ENCODE results near the gene KSR1. TPM values are rescaled to one million over a fixed set of nuclear protein-coding genes. Genes with fewer than 3 reads are reported as not detected.
"Not testable (repeated sequence)": the region's sequence is repeated elsewhere in the genome, so short reads cannot be mapped to it uniquely, and the experiment has no call there.

The KSR1 gene
- total RNA-seq, 2 donors from 2014 or later = 7.9 to 10.2 TPM

DNA sequence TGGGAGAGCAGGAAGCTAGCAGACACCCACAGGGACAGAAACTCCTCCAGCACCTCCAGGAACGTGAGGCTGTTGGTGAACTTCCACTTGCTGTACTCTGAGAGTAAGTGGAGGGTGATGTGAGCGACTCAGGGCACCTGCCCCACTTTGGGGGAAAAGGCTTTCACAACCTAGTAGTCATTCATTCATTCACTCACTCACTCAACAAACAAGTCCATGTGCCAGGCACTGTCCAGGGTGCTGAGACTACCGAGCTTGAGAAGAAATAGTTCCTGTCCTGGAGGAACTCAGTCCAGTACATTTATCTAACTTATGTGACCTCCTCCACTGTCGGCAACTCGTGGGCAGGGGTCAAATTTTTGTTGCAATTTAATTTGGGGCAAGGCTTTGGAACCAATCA, 201.4 kb downstream of the KSR1 start:
- H3K4me1 ChIP-seq = no peaks in the 10 kb centered on the region
- H3K4me3 ChIP-seq = no peak overlapping the region
- H3K9me3 ChIP-seq = no peaks in the 10 kb centered on the region
- H3K36me3 ChIP-seq = no peaks in the 10 kb centered on the region
- H3K27ac ChIP-seq = no peak overlapping the region
- H3K27me3 ChIP-seq = no peaks in the 10 kb centered on the region
- DNase-seq (ENCODE audit: low spot score) = no peak
- TF ChIP-seq, protein P1, sequence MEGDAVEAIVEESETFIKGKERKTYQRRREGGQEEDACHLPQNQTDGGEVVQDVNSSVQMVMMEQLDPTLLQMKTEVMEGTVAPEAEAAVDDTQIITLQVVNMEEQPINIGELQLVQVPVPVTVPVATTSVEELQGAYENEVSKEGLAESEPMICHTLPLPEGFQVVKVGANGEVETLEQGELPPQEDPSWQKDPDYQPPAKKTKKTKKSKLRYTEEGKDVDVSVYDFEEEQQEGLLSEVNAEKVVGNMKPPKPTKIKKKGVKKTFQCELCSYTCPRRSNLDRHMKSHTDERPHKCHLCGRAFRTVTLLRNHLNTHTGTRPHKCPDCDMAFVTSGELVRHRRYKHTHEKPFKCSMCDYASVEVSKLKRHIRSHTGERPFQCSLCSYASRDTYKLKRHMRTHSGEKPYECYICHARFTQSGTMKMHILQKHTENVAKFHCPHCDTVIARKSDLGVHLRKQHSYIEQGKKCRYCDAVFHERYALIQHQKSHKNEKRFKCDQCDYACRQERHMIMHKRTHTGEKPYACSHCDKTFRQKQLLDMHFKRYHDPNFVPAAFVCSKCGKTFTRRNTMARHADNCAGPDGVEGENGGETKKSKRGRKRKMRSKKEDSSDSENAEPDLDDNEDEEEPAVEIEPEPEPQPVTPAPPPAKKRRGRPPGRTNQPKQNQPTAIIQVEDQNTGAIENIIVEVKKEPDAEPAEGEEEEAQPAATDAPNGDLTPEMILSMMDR (IDR thresholded peaks at IDR 0.05) = no peak

GRCh38 chr17:27659683-27660082, 203.4 kb downstream of the KSR1 start:
- Histone ChIP-seq H3K27me3 (no peaks in the 10 kb centered on the region), H3K36me3 (no peaks in the 10 kb centered on the region), H3K27ac (no peak overlapping the region), H3K9me3 (no peaks in the 10 kb centered on the region), H3K4me1 (no peaks in the 10 kb centered on the region), H3K4me3 (no peak overlapping the region)
- TF ChIP-seq, protein P1 (IDR thresholded peaks at IDR 0.05) = no peak
- no peak for DNase-seq (ENCODE audit: low spot score)

- Histone ChIP-seq H3K9me3 (no peaks in the 10 kb centered on the region), H3K27me3 (no peaks in the 10 kb centered on the region), H3K4me3 (no peak overlapping the region), H3K4me1 (no peaks in the 10 kb centered on the region), H3K27ac (no peak overlapping the region), H3K36me3 (no peaks in the 10 kb centered on the region)
- no peak for DNase-seq (ENCODE audit: low spot score)
- TF ChIP-seq, protein P1 (IDR thresholded peaks at IDR 0.05) = no peak
Observed at GRCh38 chr17:27660436-27660835, 204.2 kb downstream of the KSR1 start.

- DNase-seq (ENCODE audit: low spot score) = no peak
- Histone ChIP-seq H3K4me3 (no peak overlapping the region), H3K9me3 (no peaks in the 10 kb centered on the region), H3K4me1 (no peaks in the 10 kb centered on the region), H3K27ac (no peak overlapping the region), H3K27me3 (no peaks in the 10 kb centered on the region), H3K36me3 (no peaks in the 10 kb centered on the region)
- TF ChIP-seq, protein P1 (IDR thresholded peaks at IDR 0.05) = no peak
Observed at GRCh38 chr17:27663936-27664605, 207.8 kb downstream of the KSR1 start.

DNA sequence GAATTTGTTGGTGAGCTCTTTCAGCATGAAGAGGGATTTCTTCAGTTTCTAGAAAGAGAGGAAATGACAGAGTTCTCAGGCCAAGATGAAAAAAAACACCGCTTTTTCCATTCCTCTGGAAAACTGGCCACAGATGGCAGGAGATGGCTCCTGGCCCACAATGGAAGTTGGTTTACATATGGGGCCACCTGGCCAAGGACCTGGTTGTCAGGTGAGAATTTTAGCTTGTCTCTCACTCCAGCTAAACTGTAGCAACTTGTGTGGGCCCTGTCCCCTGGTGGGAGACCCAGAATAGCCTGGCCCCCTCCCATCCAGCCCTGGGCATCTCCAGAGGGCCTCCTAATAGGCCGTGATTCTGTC, 208.3 kb downstream of the KSR1 start:
- no peak for DNase-seq (ENCODE audit: low spot score)
- TF ChIP-seq, protein P1 (IDR thresholded peaks at IDR 0.05) = no peak
- no peak overlapping the region for H3K4me3 ChIP-seq

GRCh38 chr17:27665549-27665948, 209.3 kb downstream of the KSR1 start:
- TF ChIP-seq, protein P1 (IDR thresholded peaks at IDR 0.05) = no peak
- H3K4me1 ChIP-seq = no peaks in the 10 kb centered on the region
- H3K4me3 ChIP-seq = no peak overlapping the region
- H3K27ac ChIP-seq = no peak overlapping the region
- H3K9me3 ChIP-seq = no peaks in the 10 kb centered on the region
- H3K36me3 ChIP-seq = no peaks in the 10 kb centered on the region
- no peaks in the 10 kb centered on the region for H3K27me3 ChIP-seq
- DNase-seq (ENCODE audit: low spot score) = no peak

More for the DNA sequence above, 208.3 kb downstream of the KSR1 start:
- Histone ChIP-seq H3K36me3 (no peaks in the 10 kb centered on the region), H3K4me1 (no peaks in the 10 kb centered on the region), H3K9me3 (no peaks in the 10 kb centered on the region), H3K27ac (no peak overlapping the region), H3K27me3 (no peaks in the 10 kb centered on the region)

- H3K36me3 ChIP-seq; H3K4me3 ChIP-seq; H3K27me3 ChIP-seq; H3K27ac ChIP-seq; DNase-seq (ENCODE audit: low spot score); H3K4me1 ChIP-seq; H3K9me3 ChIP-seq: not testable (repeated sequence)
Observed at GRCh38 chr17:27666270-27666669, 210.0 kb downstream of the KSR1 start.
